Astrocyte (in vitro differentiated cells and primary cell): ENCODE measurements around the gene ZNF593OS.

Source experiments
- CTCF ChIP-seq: IDR thresholded peaks from 2 replicates; pipeline ENCODE4 v1.5.1; 2011; ENCODE audit warnings: low read depth, mild to moderate bottlenecking, inconsistent platforms, low read length, moderate library complexity; ENCODE audit not compliant: insufficient read depth
- EZH2 ChIP-seq: IDR thresholded peaks from 2 replicates; pipeline ENCODE4 v1.6.1; 2012; ENCODE audit warnings: mild to moderate bottlenecking, low read length, inconsistent platforms; ENCODE audit not compliant: insufficient read depth

- TF ChIP-seq CTCF: no peak
- TF ChIP-seq EZH2: no peak
Measured at GRCh38 chr1:26197813-26198212, 26.2 kb upstream of the ZNF593OS start.
